Activated T-cell treated with anti-CD3 and anti-CD28 coated beads for 24 hours (primary cell): Measurements from ENCODE around the gene YBEY.
A peak's percentile ranks its signal among the peaks of the same experiment; 100 is the strongest.
"Not testable (repeated sequence)": the region's sequence is repeated elsewhere in the genome, so short reads cannot be mapped to it uniquely, and the experiment has no call there.

ENCODE experiments used
- DNase-seq: peaks from one replicate; pipeline ENCODE4 v3.0.0-alpha.2; 2020; ENCODE audit warnings: low read depth

The YBEY gene, protein sequence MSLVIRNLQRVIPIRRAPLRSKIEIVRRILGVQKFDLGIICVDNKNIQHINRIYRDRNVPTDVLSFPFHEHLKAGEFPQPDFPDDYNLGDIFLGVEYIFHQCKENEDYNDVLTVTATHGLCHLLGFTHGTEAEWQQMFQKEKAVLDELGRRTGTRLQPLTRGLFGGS

DNA sequence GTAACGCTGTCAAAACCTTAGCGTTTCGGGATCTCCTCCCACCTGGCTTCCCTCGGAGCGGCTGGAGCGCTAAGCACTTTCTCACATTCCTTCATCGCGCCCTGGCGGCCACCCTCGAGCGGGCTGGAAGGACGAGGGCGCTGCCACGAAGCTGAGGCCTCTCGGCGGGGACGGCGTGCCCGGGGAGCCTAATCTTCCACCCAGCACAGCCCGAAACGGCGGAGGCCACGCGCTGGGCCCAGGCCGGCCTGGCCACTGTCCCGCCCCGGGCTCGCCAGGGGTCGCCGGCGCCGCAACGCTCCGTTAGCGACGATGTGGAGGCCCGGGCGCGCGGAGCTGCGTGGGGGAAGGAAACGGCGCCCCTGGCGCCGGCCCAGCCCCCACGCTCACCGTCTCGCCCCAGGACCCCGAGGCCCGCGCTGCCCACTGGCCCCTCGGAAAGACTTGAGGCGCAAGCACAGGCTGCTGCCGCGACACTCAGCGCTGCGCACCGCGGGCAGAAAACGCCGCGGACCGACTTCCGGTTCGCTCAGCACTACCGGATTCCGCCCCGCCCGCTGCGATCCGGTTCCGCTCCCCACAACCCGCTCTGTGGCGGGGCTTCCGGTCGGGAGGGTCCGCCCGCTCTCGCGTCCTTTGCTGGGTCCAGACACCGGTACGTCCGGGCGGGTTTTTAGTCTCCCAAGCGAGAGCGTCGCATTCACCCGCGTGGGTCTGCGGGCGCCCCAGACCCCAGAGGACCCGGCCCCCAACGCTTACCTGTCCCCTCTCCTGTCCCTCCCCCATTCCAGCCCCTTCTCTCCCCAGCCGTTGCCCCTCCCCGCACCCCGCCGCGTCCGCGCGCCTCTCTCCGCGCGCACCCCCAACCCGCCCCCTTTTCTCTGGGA lies at the start of gene YBEY:
Gene YBEY (plus strand): TSS at position 582 of the 887 bp plus-strand sequence. CDS start 572 bp downstream, outside the sequence.
- DNase-seq, result peak; percentile 84

DNA sequence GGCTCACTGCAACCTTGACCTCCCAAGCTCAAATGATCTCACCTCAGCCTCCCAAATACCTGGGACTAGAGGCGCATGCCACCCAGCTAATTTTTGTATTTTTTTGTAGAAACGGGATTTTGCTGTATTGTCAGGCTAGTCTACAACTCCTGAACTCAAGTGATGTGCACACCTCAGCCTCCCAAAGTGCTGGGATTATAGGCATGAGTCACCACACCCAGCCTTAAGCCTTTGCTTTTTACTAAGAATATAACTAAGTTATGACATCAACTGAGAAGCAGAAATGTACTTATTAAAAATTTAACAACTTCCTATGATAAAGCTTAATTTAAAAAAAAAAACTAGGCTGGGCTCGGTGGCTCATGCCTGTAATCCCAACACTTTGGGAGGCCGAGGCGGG lies 48.7 kb upstream of the YBEY start:
- DNase-seq, result no peak

DNA sequence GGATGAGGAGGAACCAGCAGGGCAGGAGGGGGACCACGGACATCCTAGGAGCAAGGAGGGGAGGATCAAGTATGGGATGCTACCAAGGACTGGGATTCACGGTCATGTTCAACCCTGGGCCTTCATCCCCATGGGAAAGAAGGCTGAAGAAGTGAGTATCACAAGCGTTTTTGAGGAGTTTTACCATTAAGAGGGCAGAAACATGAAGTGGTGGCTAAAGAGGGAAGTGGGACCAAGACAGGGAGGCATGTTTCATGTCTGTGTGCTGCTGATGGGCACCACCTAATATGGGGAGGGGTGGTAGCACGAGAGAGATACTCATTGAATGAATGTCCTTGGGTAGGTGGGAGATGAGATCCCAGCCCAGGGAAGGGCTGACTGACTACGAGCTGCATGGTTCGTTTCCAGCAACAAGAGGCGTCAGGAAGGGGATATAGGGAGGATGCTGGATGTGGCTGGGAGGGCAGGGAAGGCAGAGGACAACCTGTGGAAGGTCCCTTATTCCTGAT lies 46.3 kb upstream of the YBEY start:
- no peak for DNase-seq

DNA sequence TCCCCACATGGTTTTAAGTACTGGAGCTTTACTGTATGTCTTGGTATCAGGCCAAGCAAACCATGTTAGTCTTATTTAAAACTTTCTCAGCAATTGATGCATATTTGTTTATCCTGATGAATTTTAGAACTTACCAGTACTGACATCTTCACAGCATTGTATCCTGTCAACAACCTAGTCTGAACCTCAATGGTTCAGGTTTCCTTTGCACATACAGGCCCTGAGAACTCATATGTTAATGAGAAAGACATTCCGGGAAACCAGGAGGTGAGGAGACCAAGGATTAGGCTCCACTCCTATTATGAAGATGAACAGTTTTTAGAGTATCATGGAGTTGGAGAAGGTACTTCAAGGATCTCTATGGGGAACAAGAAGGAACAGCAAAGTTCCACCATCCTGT lies 44.6 kb upstream of the YBEY start:
- DNase-seq, result not testable (repeated sequence)

DNA sequence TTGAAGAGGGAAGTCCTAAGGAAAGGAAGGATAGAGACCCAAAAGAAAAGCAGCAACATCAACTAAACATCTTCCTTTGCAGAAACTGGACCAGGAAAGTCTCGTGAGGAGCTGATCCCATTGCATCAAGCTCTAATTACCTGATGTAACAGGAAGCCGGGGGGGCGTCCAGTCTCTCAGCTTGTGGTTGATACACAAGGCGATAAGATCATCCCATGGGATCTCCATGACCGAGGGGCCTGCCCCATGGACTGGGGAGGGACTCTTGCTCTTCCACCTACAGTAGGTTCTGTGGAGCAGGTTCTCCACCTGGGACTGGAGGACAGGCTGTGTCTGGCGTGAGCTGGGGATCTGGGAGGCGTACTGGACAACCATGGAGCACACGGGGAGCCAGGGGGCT lies 42.8 kb upstream of the YBEY start:
- no peak for DNase-seq

DNA sequence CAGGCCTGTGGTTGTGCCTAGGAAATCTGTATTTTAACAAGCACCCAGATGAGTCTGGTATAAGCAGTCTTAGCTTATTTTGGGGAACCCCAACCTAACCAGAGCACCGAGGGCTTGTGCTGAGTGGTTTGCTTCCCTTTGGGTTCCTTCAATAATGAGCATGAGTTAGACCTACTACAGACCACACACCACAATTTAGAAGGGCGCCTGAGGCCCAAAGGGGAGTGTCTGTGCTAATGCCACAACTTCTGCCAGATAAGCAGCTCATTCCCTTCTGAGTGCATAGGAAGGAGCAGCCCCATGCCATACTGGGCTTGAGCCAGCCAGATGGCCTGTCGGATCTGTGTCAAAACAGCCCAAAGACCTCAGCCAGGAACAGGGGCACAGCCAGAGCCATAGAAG lies 42.2 kb upstream of the YBEY start:
- no peak for DNase-seq

DNA sequence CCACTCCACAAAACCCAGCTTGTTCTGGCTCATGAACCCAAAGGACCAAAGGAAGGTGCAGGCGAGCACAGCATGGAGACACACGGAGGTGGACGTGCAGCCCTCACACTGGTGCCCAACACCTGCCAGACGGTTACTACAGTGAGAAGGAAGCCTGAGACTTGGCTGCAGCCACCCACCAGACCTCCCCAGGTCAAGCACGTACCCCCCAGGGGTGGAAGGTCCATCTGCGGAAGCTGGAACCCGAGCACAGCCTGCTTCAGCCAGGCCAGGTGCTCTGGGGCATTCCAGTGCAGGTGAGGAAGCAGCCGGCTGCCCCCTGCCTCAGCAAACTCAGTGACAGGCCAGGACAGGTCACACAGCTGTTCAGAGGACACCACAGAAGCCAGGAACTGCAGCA lies 41.5 kb upstream of the YBEY start:
- no peak for DNase-seq

DNA sequence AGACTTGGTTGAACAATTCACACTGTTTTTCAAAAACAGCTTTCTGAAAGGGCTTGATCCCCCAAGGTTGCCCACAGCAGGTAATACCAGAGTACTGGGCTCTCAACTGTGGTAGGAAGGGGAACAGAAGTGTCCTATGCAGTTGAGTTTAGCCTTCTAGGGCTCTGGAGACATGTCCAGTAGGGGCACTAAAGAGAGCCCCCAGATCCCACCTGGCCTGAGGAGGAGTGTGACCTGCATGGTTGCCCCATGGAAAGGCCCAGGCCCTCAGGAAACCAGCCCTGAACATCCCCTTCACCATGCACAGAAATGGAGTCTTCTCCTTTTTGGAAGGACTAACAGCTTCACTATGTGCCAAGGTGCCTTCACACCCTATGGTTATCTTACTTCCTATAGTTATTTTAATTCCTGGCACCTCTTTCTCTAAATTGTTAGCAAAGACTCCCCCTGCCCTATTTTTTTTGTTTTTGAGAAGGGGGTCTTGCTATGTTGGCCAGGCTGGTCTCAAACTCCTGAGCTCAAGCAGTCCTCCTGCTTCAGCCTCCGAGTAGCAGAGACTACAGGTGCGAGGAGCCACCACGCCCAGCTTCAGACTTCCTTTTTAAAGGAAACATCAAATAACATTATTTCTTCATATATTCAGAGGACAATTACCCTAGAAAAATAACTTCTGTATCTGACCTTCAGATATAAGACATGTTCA lies 40.8 kb upstream of the YBEY start:
- no peak for DNase-seq

DNA sequence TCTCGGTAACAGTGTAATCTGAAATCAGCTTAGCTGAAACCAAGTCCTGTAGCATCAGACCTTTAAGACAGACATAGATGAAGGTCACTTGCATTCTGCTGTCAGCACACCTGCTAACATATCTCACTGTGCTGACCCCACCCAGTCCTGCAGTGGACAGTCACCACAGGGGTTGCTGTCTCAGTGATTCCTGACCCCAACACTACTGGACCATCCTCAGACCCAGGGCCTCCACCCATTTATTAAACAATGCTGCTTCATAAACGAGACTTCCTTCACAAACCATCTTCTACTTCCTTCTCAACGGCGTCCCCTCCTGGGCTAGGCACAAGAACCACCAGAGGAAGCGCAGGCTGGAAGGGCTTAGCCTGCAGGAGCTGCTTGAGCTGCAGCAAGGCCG lies 39.8 kb upstream of the YBEY start:
- DNase-seq, result no peak

DNA sequence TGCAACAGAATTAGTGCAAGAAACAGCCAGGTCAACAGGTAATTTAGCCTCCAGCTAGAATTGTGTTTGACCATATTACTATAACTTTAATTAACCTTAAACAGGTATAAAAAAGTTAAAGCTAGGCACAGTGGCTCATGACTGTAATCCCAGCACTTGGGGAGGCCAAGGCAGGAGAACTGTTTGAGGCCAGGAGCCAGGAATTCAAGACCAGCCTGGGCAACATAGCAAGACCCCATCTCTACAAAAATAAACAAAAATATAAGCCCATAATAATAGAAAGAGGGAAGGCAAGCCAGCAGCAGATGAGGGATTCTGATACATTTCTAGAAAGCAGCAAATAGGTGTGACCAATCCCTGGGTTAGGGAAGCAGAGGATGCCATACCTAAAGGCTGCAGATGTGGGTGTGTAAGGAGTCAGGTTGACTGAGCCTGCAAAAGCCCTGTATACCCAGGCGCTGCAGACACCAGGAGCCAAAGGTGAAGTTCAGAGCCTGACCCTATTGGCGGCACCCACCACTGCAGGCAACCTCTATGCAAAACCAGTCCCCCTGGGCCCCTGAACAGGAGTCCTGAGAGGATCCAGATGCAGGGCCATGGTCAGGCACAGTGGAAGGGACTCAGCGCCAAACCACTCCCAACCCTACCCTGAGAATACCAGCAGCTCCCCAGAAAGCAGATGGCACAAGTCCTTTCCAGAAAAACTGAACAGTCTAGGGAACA lies 38.3 kb upstream of the YBEY start:
- DNase-seq, result no peak

DNA sequence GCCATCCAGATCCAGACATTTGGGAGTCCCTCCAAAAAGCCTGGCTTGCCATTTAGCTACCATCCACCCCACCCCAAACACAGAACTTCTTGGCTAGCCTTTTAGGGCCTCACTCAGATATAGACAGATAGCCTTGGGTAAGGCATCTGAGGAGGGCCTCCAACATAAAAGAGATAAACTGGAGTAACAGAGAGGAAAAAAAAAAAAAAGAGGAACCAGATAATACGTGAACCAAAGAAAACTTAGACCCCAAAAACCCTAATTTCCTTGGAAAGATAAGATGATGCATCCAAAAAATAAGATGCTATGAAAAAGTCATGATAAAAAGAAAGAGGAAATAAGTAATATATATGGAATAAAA lies 37.7 kb upstream of the YBEY start:
- no peak for DNase-seq

DNA sequence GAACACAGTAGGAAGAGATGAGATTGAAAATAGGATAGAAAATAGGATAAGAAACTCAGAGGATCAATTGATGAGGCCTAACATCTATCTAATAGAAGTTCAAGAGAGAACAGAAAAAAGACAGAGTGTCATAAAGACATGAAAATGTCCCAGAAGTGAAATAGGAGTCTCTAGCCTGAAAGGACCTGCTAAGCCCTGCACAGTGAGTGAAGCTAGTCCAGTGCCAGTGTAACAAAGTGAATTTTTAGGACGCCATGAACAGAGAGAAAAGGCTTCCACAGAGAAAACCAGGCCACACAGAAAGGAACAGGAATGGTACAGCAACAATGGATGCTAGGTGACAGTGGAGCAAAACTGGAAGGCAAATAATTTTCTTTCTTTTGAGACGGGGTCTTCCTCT lies 37.3 kb upstream of the YBEY start:
- no peak for DNase-seq

DNA sequence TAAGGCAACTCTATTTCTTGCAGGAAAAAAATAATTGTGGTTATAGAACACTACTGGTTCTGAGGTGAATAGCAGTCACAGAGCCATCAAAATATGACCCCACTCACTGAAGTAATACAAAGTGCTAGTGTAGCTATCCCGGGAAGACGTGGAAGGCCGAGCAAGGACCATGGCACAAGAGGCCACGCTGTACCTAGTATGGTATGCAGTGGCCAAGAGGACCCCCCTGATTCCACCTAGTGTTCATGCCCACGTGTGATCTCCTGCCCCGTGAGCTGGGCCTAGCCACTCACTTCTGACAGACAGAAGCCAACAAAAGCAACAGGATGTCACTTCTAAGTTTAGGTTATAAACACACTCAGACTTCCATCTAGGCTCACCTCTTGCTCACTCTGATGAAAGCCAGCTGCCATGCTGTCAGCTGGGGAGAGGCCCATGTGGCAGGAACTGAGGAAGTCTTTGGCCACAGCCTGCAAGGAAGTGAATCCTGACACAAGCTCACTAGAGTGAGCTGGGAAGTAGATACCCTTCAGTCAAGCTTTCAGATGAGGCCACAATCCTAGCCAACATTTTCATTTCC lies 35.9 kb upstream of the YBEY start:
- no peak for DNase-seq

DNA sequence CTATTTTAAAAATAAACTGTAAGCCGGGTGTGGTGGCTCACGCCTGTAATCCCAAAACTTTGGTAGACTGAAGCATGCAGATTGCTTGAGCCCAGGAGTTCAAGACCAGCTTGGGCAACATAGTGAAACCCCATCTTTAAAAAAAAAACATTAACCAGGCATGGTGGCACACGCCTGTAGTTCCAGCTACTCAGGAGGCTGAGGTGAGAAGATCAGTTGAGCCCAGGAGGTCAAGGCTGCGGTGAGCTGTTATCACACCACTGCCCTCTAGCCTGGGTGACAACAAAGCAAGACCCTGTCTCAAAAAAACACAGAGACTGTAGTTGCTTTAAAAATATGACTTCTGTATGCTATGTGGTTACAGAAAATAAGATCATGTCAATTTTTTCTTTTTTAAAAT lies 33.3 kb upstream of the YBEY start:
- no peak for DNase-seq

DNA sequence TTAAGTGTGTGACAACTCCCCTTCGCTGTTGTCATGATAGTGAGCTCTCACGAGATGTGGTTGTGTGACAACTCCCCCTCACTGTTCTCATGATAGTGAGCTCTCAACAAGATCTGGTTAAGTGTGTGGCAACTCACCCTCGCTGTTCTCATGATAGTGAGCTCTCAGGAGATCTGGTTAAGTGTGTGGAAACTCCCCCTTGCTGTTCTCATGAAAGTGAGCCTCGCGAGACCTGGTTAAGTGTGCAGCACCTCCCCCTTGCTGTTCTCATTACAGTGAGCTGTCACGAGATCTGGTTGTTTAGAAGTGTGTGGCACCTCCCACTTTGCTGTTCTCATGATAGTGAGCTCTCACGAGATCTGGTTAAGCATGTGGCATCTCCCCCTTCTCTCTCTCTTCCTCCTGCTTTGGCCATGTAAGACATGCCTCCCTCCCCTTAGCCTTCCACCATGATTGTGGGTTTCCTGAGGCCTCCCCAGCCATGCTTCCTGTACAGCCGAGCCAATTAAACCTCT lies 32.5 kb upstream of the YBEY start:
- DNase-seq, result peak; percentile 45

DNA sequence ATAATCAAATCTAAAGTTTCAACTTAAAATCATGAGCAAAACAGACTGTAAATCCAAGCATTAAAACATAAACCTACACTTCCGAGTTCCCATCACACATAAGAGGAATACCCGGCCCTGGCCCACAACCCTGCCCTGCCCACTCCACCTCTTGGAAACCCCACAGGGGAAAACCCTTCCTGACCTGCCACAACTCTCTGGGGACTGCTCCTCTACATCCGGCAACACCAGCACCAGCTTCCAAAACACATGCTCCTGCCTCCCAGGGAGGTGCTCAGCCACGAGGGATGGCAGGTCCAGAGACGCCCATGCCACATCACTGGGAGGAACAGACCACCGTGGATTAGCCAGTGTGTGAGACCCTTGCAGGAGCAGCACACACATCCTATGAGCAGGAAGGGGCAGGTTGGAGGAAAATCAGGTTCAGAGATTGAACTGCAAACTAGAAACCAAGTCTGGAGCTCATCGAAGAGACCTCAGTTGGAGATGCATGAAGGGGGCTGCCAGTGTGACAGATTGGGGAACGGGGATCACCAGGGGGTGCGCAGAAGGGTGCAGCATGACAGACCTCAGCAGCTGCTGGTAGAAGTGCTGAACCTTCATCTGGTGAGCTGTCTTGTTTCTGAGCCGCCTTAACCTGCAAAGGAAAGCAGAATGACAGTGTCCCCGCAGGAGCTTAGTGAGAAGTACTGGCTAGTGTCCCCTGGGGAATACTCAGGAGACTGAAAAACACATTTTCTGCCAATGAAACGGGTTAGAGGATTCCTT lies 31.8 kb upstream of the YBEY start:
- no peak for DNase-seq

DNA sequence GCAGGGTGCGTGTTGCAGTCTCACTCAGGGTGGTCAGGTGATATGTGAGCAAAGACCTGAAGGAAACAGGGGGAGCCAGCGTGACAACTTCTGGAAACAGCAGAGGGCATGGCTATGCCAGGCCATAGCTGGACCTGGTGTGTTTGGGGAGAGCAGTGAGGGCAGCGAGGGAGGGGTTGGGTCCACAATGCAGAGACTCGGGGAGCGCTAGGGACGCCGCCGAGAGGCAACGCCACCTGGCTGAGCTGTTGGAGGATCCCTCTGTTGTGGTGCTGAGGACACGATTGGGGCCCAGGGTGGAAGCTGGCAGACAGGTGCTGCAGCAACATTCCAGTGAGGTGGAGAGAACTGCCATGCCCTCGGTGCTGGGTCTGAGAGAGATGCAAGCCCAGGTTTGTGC lies 31.0 kb upstream of the YBEY start:
- no peak for DNase-seq

DNA sequence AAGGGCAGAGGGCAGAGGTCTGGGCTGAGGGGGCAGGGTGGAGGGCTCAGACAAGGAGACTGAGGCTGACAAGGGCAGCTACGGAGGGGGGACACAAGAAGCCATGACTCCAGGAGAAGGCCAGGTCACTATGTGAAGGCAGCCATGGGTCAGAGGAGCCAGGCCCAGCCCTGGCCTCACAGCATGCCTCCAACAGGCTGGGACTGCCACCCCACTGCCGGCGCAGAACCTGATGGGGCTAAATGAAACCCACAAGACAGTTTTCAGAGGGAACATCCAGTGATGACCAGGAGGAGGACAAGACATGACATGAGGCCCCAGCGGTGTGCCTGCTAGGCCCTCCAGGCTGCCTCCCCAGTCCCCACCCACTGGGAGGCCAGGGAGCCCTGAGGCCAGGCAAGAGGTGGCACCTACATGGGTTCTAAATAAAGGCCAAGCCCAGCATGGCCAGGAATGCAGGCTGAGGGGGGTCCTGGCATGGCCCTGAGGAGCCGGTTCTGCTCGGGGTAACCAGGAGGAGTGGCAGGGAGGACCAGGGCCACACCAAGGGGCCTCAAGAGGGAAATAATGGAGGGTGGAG lies 30.3 kb upstream of the YBEY start:
- DNase-seq, result no peak

DNA sequence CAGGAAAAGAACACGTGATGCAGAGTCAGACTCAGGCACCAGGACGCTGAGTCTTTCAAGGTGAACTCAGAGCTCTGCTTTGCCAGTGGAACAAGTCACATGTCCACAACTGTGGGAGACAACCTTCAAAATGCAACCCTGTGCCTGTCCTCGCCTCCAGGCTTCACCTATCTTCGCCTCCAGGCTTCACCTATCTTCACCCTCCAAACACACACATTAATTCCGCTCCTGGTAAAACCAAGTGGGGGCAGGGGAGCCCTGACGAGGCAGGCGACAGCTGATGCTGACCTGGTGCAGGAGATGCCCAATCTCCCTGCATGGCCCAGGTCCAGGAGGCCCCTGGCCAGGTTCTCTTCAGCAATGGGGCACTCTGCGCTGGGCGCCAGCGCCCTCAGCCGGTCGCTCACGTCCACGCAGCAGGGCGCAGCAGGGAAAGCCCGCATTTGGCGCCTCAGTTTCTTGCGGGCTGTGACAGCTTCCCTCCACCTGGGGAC lies 29.6 kb upstream of the YBEY start:
- DNase-seq, result no peak

DNA sequence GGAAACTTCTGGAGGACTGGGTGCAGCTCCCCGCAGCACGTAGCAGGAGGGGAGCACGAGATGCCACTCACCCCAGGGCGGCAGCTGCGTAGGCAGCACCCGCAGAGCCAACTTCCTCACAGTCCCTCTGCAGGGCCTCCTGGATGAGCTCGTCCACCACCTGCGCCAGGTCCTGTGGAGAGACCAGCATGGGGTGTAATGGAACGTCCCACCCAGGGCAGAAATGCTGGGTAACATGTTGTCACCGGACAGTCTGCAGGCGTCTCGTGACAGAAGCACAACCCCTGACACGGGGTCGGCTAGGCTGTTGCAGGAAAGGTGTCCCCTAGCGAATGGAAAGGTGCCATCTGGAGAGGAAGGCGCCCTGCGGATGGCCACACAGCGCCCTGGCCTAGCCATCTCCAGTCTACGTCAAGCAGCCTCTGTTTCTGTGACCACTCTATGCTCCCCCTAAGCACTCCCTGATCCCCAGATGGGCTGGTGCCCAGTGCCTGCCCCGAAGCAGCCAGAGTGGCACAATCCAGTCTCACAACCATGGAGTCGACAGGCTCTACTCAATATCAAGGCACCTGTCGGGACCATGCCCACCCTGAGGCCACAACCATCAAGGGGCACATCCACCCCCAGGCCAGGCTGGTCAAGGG lies 22.0 kb upstream of the YBEY start:
- DNase-seq, result no peak
